Measurements from ENCODE around the gene PARD3B.

- TF ChIP-seq, protein P1, sequence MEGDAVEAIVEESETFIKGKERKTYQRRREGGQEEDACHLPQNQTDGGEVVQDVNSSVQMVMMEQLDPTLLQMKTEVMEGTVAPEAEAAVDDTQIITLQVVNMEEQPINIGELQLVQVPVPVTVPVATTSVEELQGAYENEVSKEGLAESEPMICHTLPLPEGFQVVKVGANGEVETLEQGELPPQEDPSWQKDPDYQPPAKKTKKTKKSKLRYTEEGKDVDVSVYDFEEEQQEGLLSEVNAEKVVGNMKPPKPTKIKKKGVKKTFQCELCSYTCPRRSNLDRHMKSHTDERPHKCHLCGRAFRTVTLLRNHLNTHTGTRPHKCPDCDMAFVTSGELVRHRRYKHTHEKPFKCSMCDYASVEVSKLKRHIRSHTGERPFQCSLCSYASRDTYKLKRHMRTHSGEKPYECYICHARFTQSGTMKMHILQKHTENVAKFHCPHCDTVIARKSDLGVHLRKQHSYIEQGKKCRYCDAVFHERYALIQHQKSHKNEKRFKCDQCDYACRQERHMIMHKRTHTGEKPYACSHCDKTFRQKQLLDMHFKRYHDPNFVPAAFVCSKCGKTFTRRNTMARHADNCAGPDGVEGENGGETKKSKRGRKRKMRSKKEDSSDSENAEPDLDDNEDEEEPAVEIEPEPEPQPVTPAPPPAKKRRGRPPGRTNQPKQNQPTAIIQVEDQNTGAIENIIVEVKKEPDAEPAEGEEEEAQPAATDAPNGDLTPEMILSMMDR (IDR thresholded peaks at IDR 0.05; ENCODE audit: low read depth, low read length, poor library complexity, severe bottlenecking) = no peak
- TF ChIP-seq EZH2phosphoT487 (IDR thresholded peaks at IDR 0.05; ENCODE audit: borderline replicate concordance, low read length) = no peak
Observed at GRCh38 chr2:205411558-205411957, 866.3 kb downstream of the PARD3B start.
